Measurements from ENCODE around the gene PPP1R13B. TPM values are rescaled to one million over a fixed set of nuclear protein-coding genes. Genes with fewer than 3 reads are reported as not detected.
"Not testable (repeated sequence)": the region's sequence is repeated elsewhere in the genome, so short reads cannot be mapped to it uniquely, and the experiment has no call there.

Gene PPP1R13B, protein sequence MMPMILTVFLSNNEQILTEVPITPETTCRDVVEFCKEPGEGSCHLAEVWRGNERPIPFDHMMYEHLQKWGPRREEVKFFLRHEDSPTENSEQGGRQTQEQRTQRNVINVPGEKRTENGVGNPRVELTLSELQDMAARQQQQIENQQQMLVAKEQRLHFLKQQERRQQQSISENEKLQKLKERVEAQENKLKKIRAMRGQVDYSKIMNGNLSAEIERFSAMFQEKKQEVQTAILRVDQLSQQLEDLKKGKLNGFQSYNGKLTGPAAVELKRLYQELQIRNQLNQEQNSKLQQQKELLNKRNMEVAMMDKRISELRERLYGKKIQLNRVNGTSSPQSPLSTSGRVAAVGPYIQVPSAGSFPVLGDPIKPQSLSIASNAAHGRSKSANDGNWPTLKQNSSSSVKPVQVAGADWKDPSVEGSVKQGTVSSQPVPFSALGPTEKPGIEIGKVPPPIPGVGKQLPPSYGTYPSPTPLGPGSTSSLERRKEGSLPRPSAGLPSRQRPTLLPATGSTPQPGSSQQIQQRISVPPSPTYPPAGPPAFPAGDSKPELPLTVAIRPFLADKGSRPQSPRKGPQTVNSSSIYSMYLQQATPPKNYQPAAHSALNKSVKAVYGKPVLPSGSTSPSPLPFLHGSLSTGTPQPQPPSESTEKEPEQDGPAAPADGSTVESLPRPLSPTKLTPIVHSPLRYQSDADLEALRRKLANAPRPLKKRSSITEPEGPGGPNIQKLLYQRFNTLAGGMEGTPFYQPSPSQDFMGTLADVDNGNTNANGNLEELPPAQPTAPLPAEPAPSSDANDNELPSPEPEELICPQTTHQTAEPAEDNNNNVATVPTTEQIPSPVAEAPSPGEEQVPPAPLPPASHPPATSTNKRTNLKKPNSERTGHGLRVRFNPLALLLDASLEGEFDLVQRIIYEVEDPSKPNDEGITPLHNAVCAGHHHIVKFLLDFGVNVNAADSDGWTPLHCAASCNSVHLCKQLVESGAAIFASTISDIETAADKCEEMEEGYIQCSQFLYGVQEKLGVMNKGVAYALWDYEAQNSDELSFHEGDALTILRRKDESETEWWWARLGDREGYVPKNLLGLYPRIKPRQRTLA
- 10 to 100 TPM; 17.0 to 17.7 TPM for total RNA-seq

DNA sequence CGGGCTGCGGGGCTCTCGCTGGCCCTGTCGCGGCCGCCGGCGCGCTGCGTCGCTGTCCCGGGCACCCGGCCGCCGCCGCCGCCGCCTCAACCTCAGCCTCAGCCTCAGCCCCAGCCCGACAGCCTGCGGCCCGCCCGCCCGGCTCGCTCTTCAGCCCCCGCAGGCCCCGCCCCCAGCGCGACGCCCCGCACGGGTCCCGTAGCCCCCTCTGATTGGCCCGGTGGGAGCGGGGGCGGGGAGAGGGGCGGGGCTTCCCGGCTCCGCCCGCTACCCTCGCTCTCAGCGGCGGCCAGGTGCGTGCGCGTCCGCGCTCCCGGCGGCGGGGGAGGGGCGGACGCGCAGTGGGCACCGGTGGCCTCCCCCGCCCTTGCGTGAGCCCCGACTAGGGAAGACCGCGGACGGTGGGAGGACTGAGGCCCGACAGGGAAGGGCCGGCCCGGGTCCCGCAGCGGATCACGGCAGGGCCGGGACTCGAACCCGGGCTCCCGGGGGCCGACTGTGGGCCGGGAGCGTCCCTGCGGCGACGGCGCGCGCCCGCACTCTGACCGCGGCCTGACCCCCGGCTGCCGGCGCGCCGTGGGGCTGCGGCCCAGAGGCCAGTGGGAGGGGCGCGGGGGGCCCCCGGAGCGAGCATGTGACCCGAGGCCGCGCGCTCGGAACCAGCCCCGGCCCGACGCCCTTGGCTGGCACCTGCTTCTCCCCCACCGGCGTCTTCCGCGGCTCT lies at the start of gene PPP1R13B:
Gene PPP1R13B, minus strand, starts transcription at position 125 of the 724 bp plus-strand sequence. CDS start 268 bp downstream, outside the sequence.
- Mint-ChIP-seq H3K27me3 (peaks cover 20% of the 10 kb centered on the region), H3K36me3 (peaks cover 2% of the 10 kb centered on the region), H3K27ac (peak within 1 kb of the TSS; percentile 65), H3K4me3 (peak within 1 kb of the TSS; percentile 88), H3K4me1 (peaks cover 11% of the 10 kb centered on the region), H3K9me3 (no peaks in the 10 kb centered on the region)
- peak; percentile 96 for DNase-seq
- POLR2A ChIA-PET: no interaction called here
- peak; percentile 91 for ATAC-seq (ENCODE audit: low read depth)

DNA sequence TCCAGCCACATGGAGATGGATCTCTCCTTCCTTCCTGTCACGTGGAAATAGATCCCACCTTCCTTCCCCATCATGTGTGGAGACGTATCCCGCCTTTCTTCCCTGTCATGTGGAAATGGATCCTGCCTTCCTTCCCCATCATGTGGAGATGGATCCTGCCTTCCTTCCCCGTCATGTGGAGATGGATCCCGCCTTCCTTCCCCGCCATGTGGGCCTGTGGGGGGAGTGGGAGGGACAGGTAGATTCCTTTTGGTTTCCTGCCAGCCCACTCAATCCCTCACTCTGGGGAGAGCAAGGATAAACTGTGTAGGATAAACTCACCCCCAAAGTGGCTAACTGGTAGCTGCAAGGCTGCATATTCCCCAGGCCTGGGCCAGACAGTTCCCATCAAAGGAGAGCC lies 49.2 kb upstream of the PPP1R13B start:
- H3K4me3 Mint-ChIP-seq: no peak overlapping the region
- no peaks in the 10 kb centered on the region for H3K9me3 Mint-ChIP-seq
- ATAC-seq (ENCODE audit: low read depth) (no peak), DNase-seq (no peak)
- POLR2A ChIA-PET: no interaction called here
- H3K4me1 Mint-ChIP-seq: peaks cover 2% of the 10 kb centered on the region
- no peaks in the 10 kb centered on the region for H3K36me3 Mint-ChIP-seq
- H3K27ac Mint-ChIP-seq: no peak overlapping the region
- H3K27me3 Mint-ChIP-seq: no peaks in the 10 kb centered on the region

DNA sequence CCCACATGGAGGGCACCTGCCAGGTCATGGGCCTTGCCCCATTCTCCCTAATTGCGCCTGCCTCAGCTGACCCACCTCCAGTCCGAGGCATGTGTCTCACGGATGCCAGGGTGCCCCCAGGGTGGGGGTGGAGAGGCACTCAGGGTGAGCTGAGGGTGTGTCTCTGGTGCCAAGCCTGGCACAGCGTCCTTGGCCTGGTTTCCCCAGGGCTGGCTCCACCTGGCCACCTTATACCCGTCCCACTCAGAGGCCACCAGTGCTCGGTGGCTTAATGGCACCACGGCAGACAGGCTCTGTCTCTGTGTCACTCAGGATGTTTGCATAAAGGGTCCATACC lies 47.3 kb upstream of the PPP1R13B start:
- Mint-ChIP-seq H3K27ac (no peak overlapping the region), H3K4me3 (no peak overlapping the region), H3K9me3 (no peaks in the 10 kb centered on the region), H3K36me3 (no peaks in the 10 kb centered on the region), H3K27me3 (no peaks in the 10 kb centered on the region), H3K4me1 (no peaks in the 10 kb centered on the region)
- ATAC-seq (ENCODE audit: low read depth) (no peak), DNase-seq (no peak)
- POLR2A ChIA-PET: no interaction called here

DNA sequence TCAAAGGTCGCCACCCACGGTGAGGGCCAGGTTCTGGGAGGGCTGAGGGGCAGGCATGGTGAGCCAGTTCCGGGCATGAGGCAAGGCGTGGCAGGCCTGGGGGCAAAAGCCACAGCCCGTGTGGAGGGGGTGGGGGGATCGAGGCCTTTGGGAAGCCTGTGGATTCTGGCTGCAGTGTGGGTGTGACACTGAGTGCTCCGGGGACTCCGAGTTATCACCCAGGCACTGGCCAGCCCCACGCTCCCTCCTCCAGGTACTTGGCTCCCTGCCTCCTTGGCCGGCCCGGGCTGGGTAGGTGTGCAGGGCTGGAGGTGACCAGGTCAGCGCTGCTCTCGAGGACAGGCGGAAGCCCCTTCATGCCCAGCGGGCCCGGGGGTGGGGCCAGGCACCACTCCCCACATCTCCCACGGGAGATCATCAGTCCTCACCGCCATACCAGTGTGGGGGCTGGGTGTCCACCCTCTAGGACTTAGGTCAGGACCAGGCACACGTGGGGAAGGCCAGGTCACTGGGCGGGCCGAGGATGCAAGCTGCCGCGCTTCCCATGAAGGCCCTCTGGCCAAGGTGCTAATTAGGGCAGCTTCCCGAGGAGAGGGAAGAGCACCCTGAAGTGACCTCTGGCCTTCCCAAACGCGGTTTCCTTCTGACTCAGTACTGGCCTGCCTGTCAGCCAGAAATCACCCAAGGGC lies 46.8 kb upstream of the PPP1R13B start:
- no peaks in the 10 kb centered on the region for H3K36me3 Mint-ChIP-seq
- no peaks in the 10 kb centered on the region for H3K27me3 Mint-ChIP-seq
- H3K27ac Mint-ChIP-seq: no peak overlapping the region
- no peaks in the 10 kb centered on the region for H3K4me1 Mint-ChIP-seq
- no peak overlapping the region for H3K4me3 Mint-ChIP-seq
- H3K9me3 Mint-ChIP-seq: no peaks in the 10 kb centered on the region
- DNase-seq (no peak), ATAC-seq (ENCODE audit: low read depth) (no peak)
- POLR2A ChIA-PET: no interaction called here

DNA sequence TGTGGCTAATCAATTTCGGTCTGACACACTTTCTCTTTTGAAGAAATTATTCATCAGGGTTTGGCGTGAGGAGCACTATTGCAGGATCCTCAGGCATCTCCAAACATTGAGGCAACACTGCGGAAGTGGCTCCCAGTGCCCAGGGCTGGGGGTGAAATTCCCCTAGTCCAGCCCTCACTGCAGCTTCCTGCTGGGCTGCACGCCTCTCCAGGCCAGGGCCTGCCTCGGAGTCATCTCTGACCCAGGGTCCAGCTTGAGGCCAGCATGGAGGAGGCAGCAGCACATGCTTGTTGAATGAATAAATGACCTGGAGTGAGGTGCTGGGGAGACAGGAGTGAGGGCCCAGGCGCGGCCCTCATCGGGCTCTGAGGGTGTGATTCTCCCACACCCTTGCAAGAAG lies 44.9 kb upstream of the PPP1R13B start:
- DNase-seq (no peak), ATAC-seq (ENCODE audit: low read depth) (no peak)
- Mint-ChIP-seq H3K36me3 (no peaks in the 10 kb centered on the region), H3K9me3 (no peaks in the 10 kb centered on the region), H3K27ac (no peak overlapping the region), H3K4me3 (no peak overlapping the region), H3K27me3 (no peaks in the 10 kb centered on the region), H3K4me1 (no peaks in the 10 kb centered on the region)
- POLR2A ChIA-PET: interaction anchor here (0.7 kb wide), 1 partner anchor 236 kb away, joined by 3 read pairs; no protein-coding TSS in a partner anchor

DNA sequence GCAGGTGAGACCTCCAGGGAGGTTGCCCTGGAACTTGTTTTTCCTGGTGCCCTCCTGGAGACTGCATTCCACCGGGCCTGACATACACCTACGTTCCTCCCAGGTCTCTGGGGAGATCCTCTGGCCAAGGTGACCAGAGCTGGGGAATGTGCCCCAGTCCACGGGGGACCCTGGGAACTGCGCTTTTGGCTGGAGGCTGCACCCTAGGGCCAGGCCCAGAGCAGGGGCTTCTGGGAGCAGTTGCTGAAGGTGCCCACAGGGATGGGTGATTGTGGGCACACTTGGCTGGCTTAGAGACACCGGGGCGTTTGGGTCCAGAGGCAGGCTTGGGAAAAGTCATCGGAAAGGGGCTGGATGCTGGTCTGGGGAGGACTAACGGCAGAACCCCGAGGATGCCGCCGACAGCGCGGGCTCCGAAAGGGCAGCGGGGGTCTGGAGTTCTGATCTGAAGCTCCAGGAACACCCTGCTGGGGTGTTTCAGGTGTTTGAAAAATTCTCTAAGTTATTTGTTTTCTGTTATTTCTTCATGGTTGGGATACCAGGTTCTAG lies 44.4 kb upstream of the PPP1R13B start:
- POLR2A ChIA-PET: no interaction called here
- H3K4me1 Mint-ChIP-seq: no peaks in the 10 kb centered on the region
- no peak for ATAC-seq (ENCODE audit: low read depth)
- no peaks in the 10 kb centered on the region for H3K36me3 Mint-ChIP-seq
- DNase-seq: no peak
- H3K4me3 Mint-ChIP-seq: no peak overlapping the region
- no peaks in the 10 kb centered on the region for H3K27me3 Mint-ChIP-seq
- H3K27ac Mint-ChIP-seq: no peak overlapping the region
- no peaks in the 10 kb centered on the region for H3K9me3 Mint-ChIP-seq

DNA sequence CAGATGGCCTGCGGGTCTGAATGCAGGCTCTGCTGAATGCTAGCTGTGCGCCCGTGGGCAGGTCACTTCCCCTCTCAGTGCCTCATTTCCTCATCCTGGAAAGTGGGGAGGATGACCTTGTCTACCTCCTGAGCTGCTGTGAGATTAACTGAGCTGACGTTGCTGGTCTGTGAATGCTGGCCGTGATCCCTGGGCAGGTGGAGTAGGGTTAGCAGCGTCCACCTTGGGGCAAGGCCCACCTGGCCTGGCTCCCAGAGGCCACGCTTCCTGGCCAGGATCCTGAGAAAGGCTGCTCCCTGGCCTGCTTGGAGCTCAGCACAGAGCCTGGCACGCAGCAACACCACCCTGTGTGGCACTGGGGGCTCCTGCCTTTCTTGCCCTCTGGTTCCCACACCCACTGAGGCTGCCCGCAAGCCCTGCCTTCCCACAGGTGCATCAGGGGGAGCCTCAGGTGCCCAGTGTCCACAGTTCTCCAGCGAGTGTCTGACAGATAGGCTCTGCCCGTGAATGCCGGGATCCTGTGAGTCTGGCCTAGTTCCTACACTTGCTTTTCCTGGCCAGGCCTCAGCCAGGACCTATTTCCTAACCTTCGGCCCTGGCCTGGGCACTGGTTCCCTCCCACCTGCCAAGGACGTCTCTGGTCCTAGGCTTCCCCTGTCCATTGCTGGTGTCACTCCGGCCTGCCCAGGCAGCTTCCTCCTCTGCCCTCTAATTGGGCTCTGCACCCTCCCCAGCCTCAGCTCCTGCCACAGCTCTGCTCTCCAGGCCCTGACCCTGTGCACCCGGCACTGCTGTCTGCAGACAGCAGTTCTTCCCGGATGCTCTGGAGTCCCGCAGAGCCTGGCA lies 43.7 kb upstream of the PPP1R13B start:
- H3K27ac Mint-ChIP-seq: no peak overlapping the region
- no peak overlapping the region for H3K4me3 Mint-ChIP-seq
- H3K27me3 Mint-ChIP-seq: no peaks in the 10 kb centered on the region
- no peak for ATAC-seq (ENCODE audit: low read depth)
- no peaks in the 10 kb centered on the region for H3K36me3 Mint-ChIP-seq
- POLR2A ChIA-PET: no interaction called here
- no peaks in the 10 kb centered on the region for H3K9me3 Mint-ChIP-seq
- DNase-seq: no peak
- no peaks in the 10 kb centered on the region for H3K4me1 Mint-ChIP-seq

DNA sequence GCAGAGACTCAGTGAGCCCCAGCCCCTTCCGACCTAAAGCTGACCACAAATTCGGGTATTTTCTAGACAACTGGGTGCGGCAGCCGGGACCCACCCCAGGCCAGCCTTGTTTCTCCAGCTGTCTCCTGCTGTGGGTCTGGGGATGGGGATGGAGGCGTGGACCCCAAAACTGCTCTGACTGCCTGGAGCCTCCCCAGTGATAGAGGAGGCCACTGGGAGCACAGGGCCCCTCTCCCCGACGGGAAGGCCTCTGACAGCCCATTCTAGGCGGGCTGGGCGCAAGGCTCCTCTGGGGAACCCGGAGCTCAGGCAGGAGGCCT lies 42.6 kb upstream of the PPP1R13B start:
- POLR2A ChIA-PET: no interaction called here
- Mint-ChIP-seq H3K27me3 (no peaks in the 10 kb centered on the region), H3K9me3 (no peaks in the 10 kb centered on the region), H3K4me1 (no peaks in the 10 kb centered on the region), H3K4me3 (no peak overlapping the region), H3K27ac (no peak overlapping the region), H3K36me3 (no peaks in the 10 kb centered on the region)
- ATAC-seq (ENCODE audit: low read depth) (no peak), DNase-seq (no peak)

DNA sequence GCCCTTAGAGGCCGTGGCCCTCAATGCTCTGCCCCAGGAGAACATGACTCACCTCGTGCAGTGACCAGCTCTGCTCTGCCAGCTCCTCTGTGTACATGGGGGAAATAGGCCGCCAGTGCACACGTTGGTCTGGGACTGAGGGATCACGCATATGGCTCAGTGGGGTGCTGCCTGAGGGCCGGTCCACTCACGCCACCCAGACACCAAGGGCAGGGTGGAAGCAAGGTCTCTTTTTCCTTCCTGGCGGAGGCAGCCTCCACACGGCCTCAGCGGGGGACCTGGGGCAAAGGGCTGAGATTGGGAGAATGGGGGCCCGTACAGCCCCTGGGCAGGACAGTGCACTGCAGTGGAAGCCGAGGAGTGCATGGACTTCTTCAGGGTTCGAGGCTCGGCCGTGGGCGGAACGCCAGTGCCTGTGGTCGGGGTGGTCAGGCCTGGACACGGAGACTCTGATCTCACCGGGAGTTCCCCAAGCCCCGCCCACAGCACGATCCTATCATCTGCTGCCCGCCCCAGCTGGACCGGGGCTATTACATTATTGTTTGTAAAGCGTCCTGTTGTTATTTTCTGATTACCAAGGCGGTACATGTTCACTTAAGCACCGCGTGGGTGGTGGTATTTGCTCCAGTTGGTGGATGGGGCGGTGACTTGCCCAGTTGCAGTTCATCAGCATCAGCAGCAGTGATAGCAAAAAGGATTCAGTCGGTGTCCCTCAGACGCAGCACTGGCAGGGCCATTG lies 42.1 kb upstream of the PPP1R13B start:
- H3K4me1 Mint-ChIP-seq: no peaks in the 10 kb centered on the region
- no peaks in the 10 kb centered on the region for H3K9me3 Mint-ChIP-seq
- no peak overlapping the region for H3K27ac Mint-ChIP-seq

DNA sequence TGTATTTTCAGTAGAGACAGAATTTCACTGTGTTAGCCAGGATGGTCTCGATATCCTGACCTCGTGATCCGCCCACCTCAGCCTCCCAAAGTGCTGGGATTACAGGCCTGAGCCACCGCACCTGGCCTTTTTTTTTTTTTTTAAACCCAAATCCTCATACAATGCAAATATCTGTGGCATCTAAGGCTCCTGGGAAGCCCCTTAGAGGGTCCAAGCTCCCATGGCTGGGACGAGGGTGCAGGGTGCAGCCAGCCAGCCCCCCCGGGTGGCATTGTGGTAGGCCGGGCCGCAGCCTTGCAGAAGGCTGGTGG lies 41.6 kb upstream of the PPP1R13B start:
- not testable (repeated sequence) for ATAC-seq (ENCODE audit: low read depth); H3K4me3 Mint-ChIP-seq; H3K27me3 Mint-ChIP-seq; H3K27ac Mint-ChIP-seq; H3K9me3 Mint-ChIP-seq; H3K4me1 Mint-ChIP-seq; H3K36me3 Mint-ChIP-seq; DNase-seq
- POLR2A ChIA-PET: interaction anchor here (0.7 kb wide), 1 partner anchor 496 kb away, joined by 3 read pairs; no protein-coding TSS in a partner anchor

More for the DNA sequence above, 42.1 kb upstream of the PPP1R13B start:
- H3K36me3 Mint-ChIP-seq: no peaks in the 10 kb centered on the region
- POLR2A ChIA-PET: no interaction called here
- no peak for ATAC-seq (ENCODE audit: low read depth)
- H3K27me3 Mint-ChIP-seq: no peaks in the 10 kb centered on the region
- DNase-seq: no peak
- no peak overlapping the region for H3K4me3 Mint-ChIP-seq

DNA sequence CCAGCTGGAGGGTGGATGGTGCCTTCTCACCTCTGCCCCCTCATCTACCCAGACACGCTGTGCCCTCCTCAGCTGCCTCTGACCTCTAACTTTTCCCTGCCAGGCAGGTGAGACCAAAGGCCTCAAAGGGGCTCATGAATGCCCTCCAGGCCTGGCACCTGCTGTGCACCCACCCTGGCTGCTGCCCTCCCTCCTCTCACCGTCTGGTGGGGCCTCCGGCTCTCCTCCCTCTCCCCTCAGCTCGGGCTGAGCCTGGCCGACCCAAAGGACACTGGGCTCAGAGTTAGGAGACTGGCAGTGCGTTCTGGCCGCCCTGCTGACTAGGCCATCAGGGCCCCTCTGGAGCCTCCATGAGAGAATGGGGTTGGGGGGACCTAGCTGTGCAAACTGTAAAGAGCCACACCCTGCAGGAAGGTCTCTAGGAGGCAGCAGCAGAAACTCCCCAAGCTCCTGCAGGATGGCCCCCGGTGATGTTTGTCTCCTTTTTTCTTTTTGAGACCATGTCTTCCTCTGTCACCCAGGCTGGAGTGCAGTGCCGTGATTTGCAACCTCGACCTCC lies 40.3 kb upstream of the PPP1R13B start:
- H3K4me1 Mint-ChIP-seq: no peaks in the 10 kb centered on the region
- DNase-seq (no peak), ATAC-seq (ENCODE audit: low read depth) (no peak)
- no peaks in the 10 kb centered on the region for H3K9me3 Mint-ChIP-seq
- H3K27ac Mint-ChIP-seq: no peak overlapping the region
- no peak overlapping the region for H3K4me3 Mint-ChIP-seq
- no peaks in the 10 kb centered on the region for H3K36me3 Mint-ChIP-seq
- POLR2A ChIA-PET: no interaction called here
- no peaks in the 10 kb centered on the region for H3K27me3 Mint-ChIP-seq
